ENCODE results near the gene MUTYH.

DNA sequence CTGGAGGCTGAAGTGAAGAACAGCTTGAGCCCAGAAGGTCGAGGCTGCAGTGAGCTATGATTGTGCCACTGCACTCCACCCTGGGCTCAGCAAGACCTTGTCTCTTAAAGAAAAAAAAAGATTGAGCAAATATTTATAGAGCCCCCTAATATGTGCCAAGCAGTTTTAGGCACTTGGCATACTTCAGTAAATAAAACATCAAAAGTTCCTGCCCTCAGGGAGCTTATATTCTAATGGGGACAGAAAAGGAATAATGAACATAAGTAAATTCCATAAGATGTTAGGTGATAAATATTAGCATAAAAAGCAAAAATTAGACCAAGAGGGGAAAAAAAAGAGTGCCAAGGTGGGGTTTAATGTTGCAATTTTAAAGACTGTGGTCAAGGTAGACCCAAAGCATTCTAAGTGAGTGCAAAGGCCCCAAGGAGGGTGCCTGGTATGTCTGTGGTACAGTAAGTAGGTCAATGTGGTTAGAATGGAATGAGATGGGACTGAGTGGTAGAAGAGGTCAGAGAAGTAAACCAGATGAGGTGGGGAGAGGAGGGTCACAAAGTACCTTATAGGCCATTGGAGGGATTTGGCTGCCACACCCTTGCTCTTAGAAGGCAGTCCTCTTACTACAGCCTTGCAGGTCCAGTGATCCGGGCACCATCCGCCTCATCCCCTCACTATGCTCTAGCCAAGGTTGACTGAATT lies 2.5 kb downstream of the MUTYH start:
- TF ChIP-seq CTCF (IDR thresholded peaks at IDR 0.05) (no peak), EP300 (IDR thresholded peaks at IDR 0.05) (no peak)

All from ovary (tissue), 3 donors.